ENCODE measurements around the gene SLC2A10. TPM values are rescaled to one million over a fixed set of nuclear protein-coding genes. Genes with fewer than 3 reads are reported as not detected.
A peak's percentile ranks its signal among the peaks of the same experiment; 100 is the strongest.

The SLC2A10 gene
- total and polyA plus RNA-seq, 10 of the 15 experiments (the other 5 are each of a cell fraction or from before 2014, with no cell fraction given) = not detected

DNA sequence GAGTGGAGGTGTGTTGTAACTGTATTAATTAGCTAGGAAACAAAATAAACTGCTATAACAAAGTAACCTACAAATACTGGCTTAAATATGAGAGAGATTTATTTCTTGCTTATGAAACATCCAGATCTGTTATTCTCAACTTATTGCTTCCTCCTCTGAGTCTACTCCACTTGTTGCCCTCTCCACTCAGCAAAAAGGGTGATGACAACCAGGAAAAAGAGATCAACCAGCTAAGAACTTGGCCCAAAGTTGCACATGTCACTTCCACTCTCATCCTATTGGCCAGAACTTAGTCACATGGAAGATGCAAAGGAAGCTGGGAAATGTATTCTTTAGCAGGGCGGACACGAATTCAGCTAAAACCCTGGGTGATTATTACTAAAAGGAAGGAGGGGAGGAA lies 15.0 kb upstream of the SLC2A10 start:
- 44% methylated on average over 2 of the region's 2 CpGs for WGBS (ENCODE audit: insufficient coverage, insufficient replicate concordance, low lambda C conversion rate, missing lambda C conversion rate)
- ChIA-PET RAD21 (ENCODE audit: unreplicated experiment) (no interaction called here), POLR2A (no interaction called here), SMC1A (ENCODE audit: uncharacterized antibody, unreplicated experiment) (interaction anchor here (0.7 to 1.0 kb wide), 4 partner anchors 8 to 156 kb away, joined by 3 to 4 read pairs (median 4); no protein-coding TSS in a partner anchor), CTCF (interaction anchor here (1.1 to 2.9 kb wide), 5 partner anchors 9 to 150 kb away, joined by 5 to 10 read pairs (median 5); no protein-coding TSS in a partner anchor)
- Histone ChIP-seq H3K79me2 (ENCODE audit: control insufficient read depth, insufficient read depth, low read length) (no peaks in the 10 kb centered on the region), H4K20me1 (ENCODE audit: control insufficient read depth, insufficient read depth) (no peaks in the 10 kb centered on the region), H3K36me3 (ENCODE audit: control insufficient read depth in 2 of 2, insufficient read depth in 2 of 2, low read length in 1 of 2) (no peaks in the 10 kb centered on the region), H3K4me1 (ENCODE audit: control insufficient read depth, insufficient read depth, low read length) (no peaks in the 10 kb centered on the region; the same call in 1 of the 2 replicates), H3K9ac (ENCODE audit: control insufficient read depth, insufficient read depth, low read length) (no peak overlapping the region), H3K4me2 (ENCODE audit: control insufficient read depth, insufficient read depth) (no peak overlapping the region), H3K27ac (ENCODE audit: control insufficient read depth, insufficient read depth) (no peak overlapping the region), H3K4me3 (no peak overlapping the region), H3K9me3 (replicated peaks; ENCODE audit: control insufficient read depth, insufficient read depth, low read length) (no peaks in the 10 kb centered on the region; the same call in 1 of the 3 replicates), H3K27me3 (replicated peaks in 1 of 2; ENCODE audit: control insufficient read depth in 2 of 2, insufficient read depth in 2 of 2, low read length in 1 of 2) (no peaks in the 10 kb centered on the region), H2AFZ (ENCODE audit: control insufficient read depth, low read depth, low read length) (peak overlapping the region; percentile 50)
- FAIRE-seq (no peak), ATAC-seq (peak; percentile 57), DNase-seq (ENCODE audit: low read depth, low spot score) (peak; percentile 27)
- no TSS peak for BruUV-seq (replicated peaks)
- intact Hi-C loops (cut with micrococcal nuclease; ENCODE audit: unreplicated experiment) = no loop called here
- TF ChIP-seq NFIC (IDR thresholded peaks at IDR 0.05; ENCODE audit: low read depth, low read length) (no peak), RAD51 (IDR thresholded peaks at IDR 0.05) (0 out of 2 replicates have a peak, but pooled peaks have one; percentile 18), ZNF217 (IDR thresholded peaks at IDR 0.05) (no peak), FOS (IDR thresholded peaks at IDR 0.05; ENCODE audit: borderline replicate concordance, extremely low read depth, insufficient read length) (peak; percentile 13), NFYA (IDR thresholded peaks at IDR 0.05; ENCODE audit: borderline replicate concordance, low read depth, low read length) (peak; percentile 55), SIX5 (IDR thresholded peaks at IDR 0.05; ENCODE audit: low read depth, low read length, severe bottlenecking) (peak; percentile 66), HCFC1 (IDR thresholded peaks at IDR 0.05; ENCODE audit: low read length) (0 out of 2 replicates have a peak, but pooled peaks have one; percentile 35), SUPT20H (IDR thresholded peaks at IDR 0.05; ENCODE audit: borderline replicate concordance, control insufficient read depth, low read depth, low read length) (no peak), NFYB (IDR thresholded peaks at IDR 0.05; ENCODE audit: insufficient read depth, low read depth, low read length) (peak; percentile 99)
- TF ChIP-seq, protein P1, sequence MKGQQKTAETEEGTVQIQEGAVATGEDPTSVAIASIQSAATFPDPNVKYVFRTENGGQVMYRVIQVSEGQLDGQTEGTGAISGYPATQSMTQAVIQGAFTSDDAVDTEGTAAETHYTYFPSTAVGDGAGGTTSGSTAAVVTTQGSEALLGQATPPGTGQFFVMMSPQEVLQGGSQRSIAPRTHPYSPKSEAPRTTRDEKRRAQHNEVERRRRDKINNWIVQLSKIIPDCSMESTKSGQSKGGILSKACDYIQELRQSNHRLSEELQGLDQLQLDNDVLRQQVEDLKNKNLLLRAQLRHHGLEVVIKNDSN (IDR thresholded peaks at IDR 0.05; ENCODE audit: borderline replicate concordance, extremely low read length, insufficient read depth, low read depth, low read length) = peak; percentile 59
- TF ChIP-seq, protein P2, sequence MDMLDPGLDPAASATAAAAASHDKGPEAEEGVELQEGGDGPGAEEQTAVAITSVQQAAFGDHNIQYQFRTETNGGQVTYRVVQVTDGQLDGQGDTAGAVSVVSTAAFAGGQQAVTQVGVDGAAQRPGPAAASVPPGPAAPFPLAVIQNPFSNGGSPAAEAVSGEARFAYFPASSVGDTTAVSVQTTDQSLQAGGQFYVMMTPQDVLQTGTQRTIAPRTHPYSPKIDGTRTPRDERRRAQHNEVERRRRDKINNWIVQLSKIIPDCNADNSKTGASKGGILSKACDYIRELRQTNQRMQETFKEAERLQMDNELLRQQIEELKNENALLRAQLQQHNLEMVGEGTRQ (IDR thresholded peaks at IDR 0.05; ENCODE audit: borderline replicate concordance, low read depth, low read length) = peak; percentile 39; the same call in 1 of the 2 replicates
- TF ChIP-seq, protein P3, sequence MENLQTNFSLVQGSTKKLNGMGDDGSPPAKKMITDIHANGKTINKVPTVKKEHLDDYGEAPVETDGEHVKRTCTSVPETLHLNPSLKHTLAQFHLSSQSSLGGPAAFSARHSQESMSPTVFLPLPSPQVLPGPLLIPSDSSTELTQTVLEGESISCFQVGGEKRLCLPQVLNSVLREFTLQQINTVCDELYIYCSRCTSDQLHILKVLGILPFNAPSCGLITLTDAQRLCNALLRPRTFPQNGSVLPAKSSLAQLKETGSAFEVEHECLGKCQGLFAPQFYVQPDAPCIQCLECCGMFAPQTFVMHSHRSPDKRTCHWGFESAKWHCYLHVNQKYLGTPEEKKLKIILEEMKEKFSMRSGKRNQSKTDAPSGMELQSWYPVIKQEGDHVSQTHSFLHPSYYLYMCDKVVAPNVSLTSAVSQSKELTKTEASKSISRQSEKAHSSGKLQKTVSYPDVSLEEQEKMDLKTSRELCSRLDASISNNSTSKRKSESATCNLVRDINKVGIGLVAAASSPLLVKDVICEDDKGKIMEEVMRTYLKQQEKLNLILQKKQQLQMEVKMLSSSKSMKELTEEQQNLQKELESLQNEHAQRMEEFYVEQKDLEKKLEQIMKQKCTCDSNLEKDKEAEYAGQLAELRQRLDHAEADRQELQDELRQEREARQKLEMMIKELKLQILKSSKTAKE (IDR thresholded peaks at IDR 0.05; ENCODE audit: low read depth, poor library complexity, severe bottlenecking) = no peak
- TF ChIP-seq, protein P4, sequence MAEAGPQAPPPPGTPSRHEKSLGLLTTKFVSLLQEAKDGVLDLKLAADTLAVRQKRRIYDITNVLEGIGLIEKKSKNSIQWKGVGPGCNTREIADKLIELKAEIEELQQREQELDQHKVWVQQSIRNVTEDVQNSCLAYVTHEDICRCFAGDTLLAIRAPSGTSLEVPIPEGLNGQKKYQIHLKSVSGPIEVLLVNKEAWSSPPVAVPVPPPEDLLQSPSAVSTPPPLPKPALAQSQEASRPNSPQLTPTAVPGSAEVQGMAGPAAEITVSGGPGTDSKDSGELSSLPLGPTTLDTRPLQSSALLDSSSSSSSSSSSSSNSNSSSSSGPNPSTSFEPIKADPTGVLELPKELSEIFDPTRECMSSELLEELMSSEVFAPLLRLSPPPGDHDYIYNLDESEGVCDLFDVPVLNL (IDR thresholded peaks at IDR 0.05; ENCODE audit: low read depth, low read length) = no peak
- TF ChIP-seq, protein P5, sequence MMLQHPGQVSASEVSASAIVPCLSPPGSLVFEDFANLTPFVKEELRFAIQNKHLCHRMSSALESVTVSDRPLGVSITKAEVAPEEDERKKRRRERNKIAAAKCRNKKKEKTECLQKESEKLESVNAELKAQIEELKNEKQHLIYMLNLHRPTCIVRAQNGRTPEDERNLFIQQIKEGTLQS (IDR thresholded peaks at IDR 0.05; ENCODE audit: borderline replicate concordance, extremely low read depth, low read depth, low read length) = peak; percentile 62; the same call in 1 of the 2 replicates
- in situ Hi-C loops (cut with MboI) = no loop called here

All from GM12878 (cell line).